ENCODE results near the gene RABGGTB.

Gene RABGGTB

GRCh38 chr1:75791022-75791421, 5.0 kb downstream of the RABGGTB start:
- TF ChIP-seq ZBTB7A (IDR thresholded peaks at IDR 0.05; ENCODE audit: low read depth): no peak
- TF ChIP-seq TCF12 (IDR thresholded peaks at IDR 0.05; ENCODE audit: low read depth): no peak
- TF ChIP-seq TEAD4 (IDR thresholded peaks at IDR 0.05): no peak
- TF ChIP-seq USF1 (IDR thresholded peaks at IDR 0.05): no peak
- no peak for TF ChIP-seq EGR1 (IDR thresholded peaks at IDR 0.05)
- no peak for TF ChIP-seq NFIC (IDR thresholded peaks at IDR 0.05)
- TF ChIP-seq RAD21 (IDR thresholded peaks at IDR 0.05; ENCODE audit: low read depth): no peak
- no peak for TF ChIP-seq MAX (IDR thresholded peaks at IDR 0.05)
- no peak for TF ChIP-seq CREB1 (IDR thresholded peaks at IDR 0.05; ENCODE audit: low read depth)
- no peak for TF ChIP-seq FOXM1 (IDR thresholded peaks at IDR 0.05; ENCODE audit: borderline replicate concordance, low read depth)
- no peak for TF ChIP-seq EP300 (IDR thresholded peaks at IDR 0.05; ENCODE audit: borderline replicate concordance)
- TF ChIP-seq TAF1 (IDR thresholded peaks at IDR 0.05; ENCODE audit: low read depth): no peak
- TF ChIP-seq CEBPB (IDR thresholded peaks at IDR 0.05): no peak
- no peak for TF ChIP-seq REST (IDR thresholded peaks at IDR 0.05; ENCODE audit: low read depth)
- TF ChIP-seq YY1 (IDR thresholded peaks at IDR 0.05; ENCODE audit: low read depth): no peak

- TF ChIP-seq NFIC (IDR thresholded peaks at IDR 0.05): no peak
- no peak for TF ChIP-seq TCF12 (IDR thresholded peaks at IDR 0.05; ENCODE audit: low read depth)
- no peak for TF ChIP-seq EP300 (IDR thresholded peaks at IDR 0.05; ENCODE audit: borderline replicate concordance)
- no peak for TF ChIP-seq TAF1 (IDR thresholded peaks at IDR 0.05; ENCODE audit: low read depth)
- TF ChIP-seq RAD21 (IDR thresholded peaks at IDR 0.05; ENCODE audit: low read depth): no peak
- no peak for TF ChIP-seq CEBPB (IDR thresholded peaks at IDR 0.05)
- no peak for TF ChIP-seq USF1 (IDR thresholded peaks at IDR 0.05)
- no peak for TF ChIP-seq FOXM1 (IDR thresholded peaks at IDR 0.05; ENCODE audit: borderline replicate concordance, low read depth)
- no peak for TF ChIP-seq YY1 (IDR thresholded peaks at IDR 0.05; ENCODE audit: low read depth)
- TF ChIP-seq TEAD4 (IDR thresholded peaks at IDR 0.05): no peak
Measured at GRCh38 chr1:75792091-75792490, 6.0 kb downstream of the RABGGTB start.

GRCh38 chr1:75794382-75794781, 8.3 kb downstream of the RABGGTB start:
- TF ChIP-seq YY1 (IDR thresholded peaks at IDR 0.05; ENCODE audit: low read depth): no peak
- TF ChIP-seq USF1 (IDR thresholded peaks at IDR 0.05): no peak
- TF ChIP-seq MAX (IDR thresholded peaks at IDR 0.05): no peak
- TF ChIP-seq EP300 (IDR thresholded peaks at IDR 0.05; ENCODE audit: borderline replicate concordance): no peak
- no peak for TF ChIP-seq TEAD4 (IDR thresholded peaks at IDR 0.05)
- TF ChIP-seq CREB1 (IDR thresholded peaks at IDR 0.05; ENCODE audit: low read depth): no peak
- no peak for TF ChIP-seq ZBTB7A (IDR thresholded peaks at IDR 0.05; ENCODE audit: low read depth)
- no peak for TF ChIP-seq TCF12 (IDR thresholded peaks at IDR 0.05; ENCODE audit: low read depth)
- no peak for TF ChIP-seq EGR1 (IDR thresholded peaks at IDR 0.05)
- TF ChIP-seq TAF1 (IDR thresholded peaks at IDR 0.05; ENCODE audit: low read depth): no peak
- no peak for TF ChIP-seq REST (IDR thresholded peaks at IDR 0.05; ENCODE audit: low read depth)
- no peak for TF ChIP-seq RAD21 (IDR thresholded peaks at IDR 0.05; ENCODE audit: low read depth)
- no peak for TF ChIP-seq CEBPB (IDR thresholded peaks at IDR 0.05)
- no peak for TF ChIP-seq FOXM1 (IDR thresholded peaks at IDR 0.05; ENCODE audit: borderline replicate concordance, low read depth)
- no peak for TF ChIP-seq NFIC (IDR thresholded peaks at IDR 0.05)

GRCh38 chr1:75795703-75796193, 9.7 kb downstream of the RABGGTB start:
- TF ChIP-seq NFIC (IDR thresholded peaks at IDR 0.05): no peak
- no peak for TF ChIP-seq RAD21 (IDR thresholded peaks at IDR 0.05; ENCODE audit: low read depth)
- no peak for TF ChIP-seq EP300 (IDR thresholded peaks at IDR 0.05; ENCODE audit: borderline replicate concordance)
- TF ChIP-seq MAX (IDR thresholded peaks at IDR 0.05): no peak
- no peak for TF ChIP-seq CEBPB (IDR thresholded peaks at IDR 0.05)
- TF ChIP-seq TAF1 (IDR thresholded peaks at IDR 0.05; ENCODE audit: low read depth): no peak
- TF ChIP-seq FOXM1 (IDR thresholded peaks at IDR 0.05; ENCODE audit: borderline replicate concordance, low read depth): no peak
- no peak for TF ChIP-seq YY1 (IDR thresholded peaks at IDR 0.05; ENCODE audit: low read depth)
- TF ChIP-seq USF1 (IDR thresholded peaks at IDR 0.05): no peak
- no peak for TF ChIP-seq REST (IDR thresholded peaks at IDR 0.05; ENCODE audit: low read depth)

Measured in Ishikawa (cell line).